ENCODE measurements around the gene ATP8B4. TPM values are rescaled to one million over a fixed set of nuclear protein-coding genes. Genes with fewer than 3 reads are reported as not detected.

ATP8B4 gene
- polyA plus RNA-seq, 1 donor (not counting 4 experiments of a cell fraction or from before 2014, with no cell fraction given), result 0.05 TPM

- no peak for TF ChIP-seq EZH2 (IDR thresholded peaks at IDR 0.05; ENCODE audit: low read length)
- TF ChIP-seq CTCF (optimal IDR thresholded peaks at IDR 0.05 in 1 of 3, IDR thresholded peaks at IDR 0.05 in 1 of 3, conservative IDR thresholded peaks at IDR 0.05 in 1 of 3; ENCODE audit: extremely low read depth in 1 of 3, insufficient read depth in 2 of 3, low read length in 3 of 3), result no peak
- Histone ChIP-seq H3K9me3 (ENCODE audit: control insufficient read depth, low read depth, low read length) (no peaks in the 10 kb centered on the region), H3K4me3 (ENCODE audit: control insufficient read depth in 2 of 3, extremely low read depth in 1 of 3, insufficient read depth in 2 of 3, low read depth in 1 of 3, low read length in 3 of 3) (no peak overlapping the region), H3K4me1 (ENCODE audit: control insufficient read depth, extremely low read depth, insufficient read depth, low read length) (no peaks in the 10 kb centered on the region), H3K9me1 (ENCODE audit: control insufficient read depth, extremely low read depth, insufficient read depth, low read length) (no peaks in the 10 kb centered on the region), H3K9ac (ENCODE audit: control insufficient read depth, extremely low read depth, insufficient read depth, low read length) (no peak overlapping the region), H4K20me1 (ENCODE audit: control insufficient read depth, extremely low read depth, insufficient read depth, low read length) (no peaks in the 10 kb centered on the region), H3K79me2 (ENCODE audit: control insufficient read depth, insufficient read depth, low read length) (no peaks in the 10 kb centered on the region), H2AFZ (ENCODE audit: control insufficient read depth, low read length) (no peak overlapping the region), H3K4me2 (ENCODE audit: control insufficient read depth, extremely low read depth, insufficient read depth, low read depth, low read length) (no peak overlapping the region), H3K27me3 (ENCODE audit: control insufficient read depth, extremely low read depth, insufficient read depth, low read length) (no peaks in the 10 kb centered on the region), H3K27ac (ENCODE audit: control insufficient read depth, insufficient read depth, low read length) (no peak overlapping the region), H3K36me3 (ENCODE audit: control insufficient read depth in 2 of 2, extremely low read depth in 1 of 2, insufficient read depth in 2 of 2, low read length in 2 of 2) (no peaks in the 10 kb centered on the region)
- dilution Hi-C loops (cut with MboI; ENCODE audit: extremely low pct_ligation_motif_present, low sequenced_read_pairs), result no loop called here
- FAIRE-seq (no peak), DNase-seq (ENCODE audit: low read depth, low spot score) (no peak)
Observed at GRCh38 chr15:49870472-49870871, 248.6 kb downstream of the ATP8B4 start.

- no peak overlapping the region for H3K9ac ChIP-seq (ENCODE audit: control insufficient read depth, extremely low read depth, insufficient read depth, low read length)
- H3K9me3 ChIP-seq (ENCODE audit: control insufficient read depth, low read depth, low read length), result no peaks in the 10 kb centered on the region
- no peaks in the 10 kb centered on the region for H3K36me3 ChIP-seq (ENCODE audit: control insufficient read depth in 2 of 2, extremely low read depth in 1 of 2, insufficient read depth in 2 of 2, low read length in 2 of 2)
- FAIRE-seq (no peak), DNase-seq (ENCODE audit: low read depth, low spot score) (no peak)
- no peaks in the 10 kb centered on the region for H3K27me3 ChIP-seq (ENCODE audit: control insufficient read depth, extremely low read depth, insufficient read depth, low read length)
- H3K9me1 ChIP-seq (ENCODE audit: control insufficient read depth, extremely low read depth, insufficient read depth, low read length), result no peaks in the 10 kb centered on the region
- H3K27ac ChIP-seq (ENCODE audit: control insufficient read depth, insufficient read depth, low read length), result no peak overlapping the region
- no peaks in the 10 kb centered on the region for H3K4me1 ChIP-seq (ENCODE audit: control insufficient read depth, extremely low read depth, insufficient read depth, low read length)
- H2AFZ ChIP-seq (ENCODE audit: control insufficient read depth, low read length), result no peak overlapping the region
- dilution Hi-C loops (cut with MboI; ENCODE audit: extremely low pct_ligation_motif_present, low sequenced_read_pairs), result no loop called here
- H3K4me3 ChIP-seq (ENCODE audit: control insufficient read depth in 2 of 3, extremely low read depth in 1 of 3, insufficient read depth in 2 of 3, low read depth in 1 of 3, low read length in 3 of 3), result no peak overlapping the region
- no peak overlapping the region for H3K4me2 ChIP-seq (ENCODE audit: control insufficient read depth, extremely low read depth, insufficient read depth, low read depth, low read length)
- H3K79me2 ChIP-seq (ENCODE audit: control insufficient read depth, insufficient read depth, low read length), result no peaks in the 10 kb centered on the region
- no peaks in the 10 kb centered on the region for H4K20me1 ChIP-seq (ENCODE audit: control insufficient read depth, extremely low read depth, insufficient read depth, low read length)
- no peak for TF ChIP-seq EZH2 (IDR thresholded peaks at IDR 0.05; ENCODE audit: low read length)
- TF ChIP-seq CTCF (optimal IDR thresholded peaks at IDR 0.05 in 1 of 3, IDR thresholded peaks at IDR 0.05 in 1 of 3, conservative IDR thresholded peaks at IDR 0.05 in 1 of 3; ENCODE audit: extremely low read depth in 1 of 3, insufficient read depth in 2 of 3, low read length in 3 of 3), result no peak
Observed at GRCh38 chr15:49868348-49868747, 250.7 kb downstream of the ATP8B4 start.
